LHCN-M2 (cell line): Measurements from ENCODE around the gene CCDC149. TPM values are rescaled to one million over a fixed set of nuclear protein-coding genes. Genes with fewer than 3 reads are reported as not detected.

Experiments used
- total RNA-seq: library from RNA; depleted of rRNA; stranded (reverse); fragments of >200 nt; gene quantifications from 2 replicates; pipeline ENCODE4 v1.2.3, GENCODE V29; 2014; rRNA removed

The CCDC149 gene
- total RNA-seq, 1 experiment from 2014 or later = 3.0 TPM

Other genes starting within 250 kb of the CCDC149 start
- not detected in 2 replicates for gene SOD3, start 117.5 kb downstream of the CCDC149 start, total RNA-seq
- gene LGI2, start 117.9 kb upstream of the CCDC149 start, total RNA-seq = not detected in 2 replicates
- gene SEPSECS, start 247.4 kb upstream of the CCDC149 start, total RNA-seq = 5.2 and 5.6 TPM in 2 replicates